Middle frontal gyrus (tissue), 1 donor: ENCODE results near the gene TIAM2.
"Not testable (repeated sequence)": the region's sequence is repeated elsewhere in the genome, so short reads cannot be mapped to it uniquely, and the experiment has no call there.

ENCODE experiments used
- DNase-seq: peaks from one replicate; pipeline ENCODE4 v3.0.0-alpha.2; 2015; ENCODE audit warnings: low spot score; ENCODE audit errors: extremely low spot score

Gene TIAM2

GRCh38 chr6:154995254-154996015 lies at the start of gene TIAM2:
Gene TIAM2, plus strand, starts transcription at chr6:154995315. Its CDS starts 133,909 bp downstream, at chr6:155129224.
- DNase-seq, result no peak

- DNase-seq, result no peak
Measured at GRCh38 chr6:154950979-154951344, 44.2 kb upstream of the TIAM2 start.

DNA sequence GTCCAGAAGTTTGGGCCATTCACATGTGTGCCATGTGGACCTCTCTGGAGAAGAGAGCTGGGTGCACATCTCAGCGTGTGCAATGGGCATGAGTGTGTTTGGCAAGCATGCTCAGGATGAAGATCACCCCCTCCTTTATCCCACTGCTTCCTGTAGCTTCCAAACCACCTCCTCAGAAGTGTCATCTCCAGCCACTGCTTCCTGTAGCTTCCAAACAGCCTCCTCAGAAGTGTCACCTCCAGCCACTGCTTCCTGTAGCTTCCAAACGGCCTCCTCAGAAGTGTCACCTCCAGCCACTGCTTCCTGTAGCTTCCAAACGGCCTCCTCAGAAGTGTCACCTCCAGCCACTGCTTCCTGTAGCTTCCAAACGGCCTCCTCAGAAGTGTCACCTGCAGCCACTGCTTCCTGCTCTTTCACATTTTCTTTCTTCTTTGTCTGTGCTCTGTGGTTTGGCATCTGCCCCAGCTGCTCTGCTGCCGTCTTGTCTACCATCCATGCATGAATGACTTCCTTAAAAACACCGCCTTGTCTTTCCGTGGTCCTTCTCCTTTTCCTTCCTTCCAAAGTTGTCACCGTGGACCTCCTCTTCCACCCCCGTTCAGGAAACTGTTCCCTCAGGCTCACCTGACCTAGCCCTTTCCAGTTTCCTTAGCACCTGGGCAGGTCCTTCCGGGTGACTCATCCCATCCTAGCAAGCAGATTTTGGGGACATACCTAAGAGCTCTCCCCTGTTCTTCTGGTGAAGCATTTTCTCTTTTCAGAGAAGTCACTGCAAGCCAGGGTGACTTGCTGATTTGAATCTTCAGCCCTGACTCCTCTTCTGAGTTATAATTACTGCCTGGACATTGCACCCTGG lies 43.5 kb upstream of the TIAM2 start:
- DNase-seq, result no peak

DNA sequence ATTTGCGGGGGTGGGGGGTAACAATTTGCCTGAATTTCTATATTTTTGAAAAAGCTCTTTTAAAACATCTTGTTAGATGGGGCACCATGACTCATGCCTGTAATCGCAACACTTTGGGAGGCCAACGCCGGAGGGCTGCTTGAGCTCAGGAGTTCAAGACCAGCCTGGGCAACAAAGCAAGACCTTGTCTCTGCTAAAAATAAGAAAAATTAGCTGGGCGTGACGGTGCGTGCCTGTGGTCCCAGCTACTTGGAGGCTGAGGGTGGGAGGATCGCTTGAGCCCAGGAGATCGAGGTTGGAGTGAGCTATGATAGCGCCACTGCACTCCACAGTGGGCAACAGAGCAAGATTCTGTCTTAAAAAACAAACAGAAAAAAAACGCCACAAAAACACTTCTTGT lies 41.5 kb upstream of the TIAM2 start:
- DNase-seq, result no peak

DNA sequence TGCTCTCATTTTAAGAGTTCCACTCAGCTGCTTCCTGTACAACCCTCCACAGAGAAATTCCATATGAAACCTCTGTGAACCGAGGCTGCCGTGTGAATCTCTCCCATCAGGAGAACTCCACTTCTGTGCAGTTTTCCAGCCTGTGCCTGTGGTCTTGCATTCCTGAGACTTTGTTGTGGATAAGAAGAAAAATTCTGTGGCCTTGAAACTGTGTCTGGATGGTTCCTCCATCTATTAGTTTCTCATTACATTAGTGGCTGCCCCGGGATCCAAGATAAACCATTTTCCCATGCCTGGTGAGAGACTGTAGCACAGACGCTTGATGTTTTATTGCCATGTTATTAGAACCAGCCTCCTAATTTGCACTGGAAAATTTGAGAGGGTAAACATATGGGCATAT lies 40.8 kb upstream of the TIAM2 start:
- DNase-seq, result no peak

DNA sequence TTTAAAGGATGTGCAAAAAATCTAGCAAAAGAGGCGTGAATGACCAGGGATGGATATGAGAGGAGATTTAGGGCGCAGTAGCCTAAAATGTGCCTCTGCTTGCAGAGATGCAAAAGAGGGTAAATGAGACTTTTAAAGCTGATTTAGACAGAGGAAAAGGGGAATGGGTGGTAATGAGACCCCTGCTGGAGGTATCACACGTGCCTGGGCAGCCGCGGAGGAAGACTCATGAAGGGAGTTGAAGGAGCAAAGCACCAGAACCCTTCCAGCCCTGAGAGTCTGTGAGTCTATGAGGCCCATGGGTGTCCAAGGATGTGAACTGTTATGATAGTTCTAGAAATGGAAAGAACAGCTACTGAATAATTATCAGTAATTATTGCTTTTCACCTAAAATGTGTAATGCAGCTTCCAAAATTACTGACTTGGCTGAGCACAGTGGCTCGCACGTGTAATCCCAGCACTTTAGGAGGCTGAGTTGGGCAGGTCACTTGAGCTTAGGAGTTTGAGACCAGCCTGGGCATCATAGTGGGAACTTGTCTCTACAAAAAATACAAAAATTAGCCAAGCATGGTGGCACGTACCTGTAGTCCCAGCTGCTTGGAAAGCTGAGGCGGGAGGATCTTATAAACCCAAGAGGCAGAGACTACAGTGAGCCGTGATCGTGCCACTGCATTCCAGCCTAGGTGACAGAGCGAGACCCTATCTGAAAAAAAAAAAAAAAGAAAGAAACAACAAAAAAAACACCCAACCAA lies 38.2 kb upstream of the TIAM2 start:
- DNase-seq, result no peak

DNA sequence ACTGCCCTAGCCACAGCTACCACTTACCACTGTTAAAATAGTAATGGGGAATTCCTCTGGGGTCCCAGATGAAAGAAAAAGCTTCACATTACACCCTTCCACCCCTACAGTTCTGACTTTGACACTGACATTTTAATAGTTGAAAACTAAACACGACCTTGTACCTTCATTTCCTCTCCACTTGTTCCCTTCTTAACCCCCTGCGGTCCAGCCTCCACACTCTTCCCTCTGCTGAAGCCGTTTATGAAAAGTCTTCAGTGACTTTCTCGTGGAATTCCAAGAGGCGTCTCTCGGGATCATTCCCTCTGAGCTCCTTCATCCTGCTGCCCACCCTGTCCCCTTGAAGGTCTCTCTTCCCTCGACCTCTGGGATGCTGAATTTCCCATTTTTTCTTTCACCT lies 36.6 kb upstream of the TIAM2 start:
- no peak for DNase-seq

DNA sequence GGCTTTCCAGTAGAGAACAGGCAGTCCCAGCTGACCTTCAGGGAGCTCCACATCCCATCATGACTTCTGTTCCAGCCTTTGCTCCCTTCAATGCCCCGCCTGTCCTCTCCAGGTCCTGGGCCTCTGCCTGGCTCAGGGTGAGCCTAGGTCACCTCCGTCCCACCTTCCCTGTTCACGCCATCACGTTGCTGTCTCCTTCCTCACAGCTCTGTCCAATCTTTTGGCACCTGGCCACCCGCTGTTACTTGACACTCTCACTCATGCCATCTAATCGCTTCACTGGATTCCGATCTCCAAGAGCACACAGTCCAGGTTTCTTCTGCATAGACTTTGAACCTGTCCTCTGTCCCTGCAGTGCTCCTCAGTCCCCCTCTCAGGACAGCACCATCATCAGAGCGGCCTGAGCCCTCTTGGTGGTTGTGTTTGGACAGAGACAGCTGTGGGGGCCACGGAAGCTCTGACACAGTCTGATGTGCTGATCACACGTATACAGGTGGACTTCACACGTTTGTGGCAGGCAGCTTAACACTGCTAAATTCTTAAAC lies 34.7 kb upstream of the TIAM2 start:
- no peak for DNase-seq

DNA sequence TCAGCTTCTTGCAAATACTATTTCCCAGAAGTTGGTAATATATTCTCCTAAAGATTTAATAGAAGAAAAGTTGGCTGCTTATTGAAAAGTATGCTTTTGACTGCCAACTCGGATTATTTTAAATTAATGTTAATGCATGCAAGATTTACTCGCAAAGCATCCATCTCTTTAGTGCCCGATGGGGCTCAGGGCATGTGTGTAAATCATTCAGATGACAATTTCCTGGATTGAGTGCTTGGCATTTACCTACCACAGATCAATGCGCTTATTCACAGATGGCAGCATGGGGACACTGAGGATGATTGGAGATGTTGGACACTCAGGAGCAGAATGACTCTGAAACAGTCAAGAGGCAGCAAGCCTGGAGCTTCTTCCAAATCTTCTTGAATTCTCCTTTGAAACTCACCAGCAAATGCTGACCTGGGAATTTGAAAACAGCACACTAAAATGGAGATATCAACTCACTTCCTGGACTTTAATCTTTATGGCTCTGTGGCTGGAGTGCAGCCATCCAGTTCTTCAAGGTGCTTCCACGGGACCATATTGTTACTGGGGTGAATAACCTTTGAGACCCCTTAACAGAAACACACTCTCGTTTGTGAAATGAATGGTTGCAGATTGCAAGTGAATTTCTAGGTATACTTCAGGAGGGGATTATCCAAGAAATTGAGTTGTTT lies 34.1 kb upstream of the TIAM2 start:
- no peak for DNase-seq

DNA sequence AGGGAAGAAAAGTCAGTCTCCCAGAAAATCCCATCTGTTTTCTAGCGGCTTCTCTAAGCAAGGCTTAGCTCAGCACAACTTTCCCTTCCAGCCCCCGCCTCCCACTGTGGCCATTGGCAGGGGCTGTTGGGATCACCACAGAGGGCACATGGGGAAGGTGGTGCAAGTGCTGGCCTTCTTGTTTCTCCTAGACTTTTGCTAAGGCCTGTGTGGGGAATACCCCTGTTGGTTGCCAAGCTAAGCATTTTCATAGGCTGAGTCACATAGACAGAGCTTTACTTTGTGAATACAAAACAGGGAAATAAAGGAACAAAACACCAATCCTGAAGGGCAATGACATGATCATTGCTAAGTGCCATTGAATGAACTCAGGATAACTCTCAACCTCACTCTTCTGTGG lies 32.4 kb upstream of the TIAM2 start:
- DNase-seq, result no peak

GRCh38 chr6:154966065-154966770 lies 28.9 kb upstream of the TIAM2 start:
- DNase-seq, result not testable (repeated sequence)

GRCh38 chr6:154969796-154970195 lies 25.3 kb upstream of the TIAM2 start:
- DNase-seq, result no peak

DNA sequence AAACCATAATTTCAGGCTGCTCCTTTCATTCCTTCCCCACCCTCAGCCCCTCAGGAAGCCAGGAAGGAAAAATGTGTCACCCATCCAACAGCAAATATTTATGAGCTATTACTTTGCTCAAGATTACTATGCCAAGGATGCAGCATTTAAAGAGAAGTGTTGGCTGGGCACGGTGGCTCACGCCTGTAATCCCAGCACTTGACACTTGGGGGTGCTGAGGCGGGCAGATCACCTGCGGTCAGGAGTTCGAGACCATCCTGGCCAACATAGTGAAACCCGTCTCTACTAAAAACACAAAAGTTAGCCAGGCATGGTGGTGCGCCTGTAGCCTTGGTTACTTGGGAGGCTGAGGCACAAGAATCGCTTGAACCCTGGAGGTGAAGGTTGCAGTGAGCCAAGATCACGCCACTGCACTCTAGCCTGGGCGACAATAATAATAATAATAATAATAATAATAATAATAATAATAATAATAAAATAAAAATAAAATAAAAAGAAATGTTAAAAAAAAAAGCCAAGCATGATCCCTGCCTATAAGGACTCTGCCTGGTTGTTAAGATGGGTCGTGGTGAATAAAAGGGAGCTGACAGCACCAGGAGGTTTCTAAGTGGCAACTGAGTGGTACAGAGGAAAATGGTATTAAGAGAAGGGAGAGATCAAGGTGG lies 20.5 kb upstream of the TIAM2 start:
- no peak for DNase-seq

GRCh38 chr6:154977588-154977987 lies 17.5 kb upstream of the TIAM2 start:
- no peak for DNase-seq

GRCh38 chr6:154980273-154981078 lies 14.6 kb upstream of the TIAM2 start:
- DNase-seq, result no peak

DNA sequence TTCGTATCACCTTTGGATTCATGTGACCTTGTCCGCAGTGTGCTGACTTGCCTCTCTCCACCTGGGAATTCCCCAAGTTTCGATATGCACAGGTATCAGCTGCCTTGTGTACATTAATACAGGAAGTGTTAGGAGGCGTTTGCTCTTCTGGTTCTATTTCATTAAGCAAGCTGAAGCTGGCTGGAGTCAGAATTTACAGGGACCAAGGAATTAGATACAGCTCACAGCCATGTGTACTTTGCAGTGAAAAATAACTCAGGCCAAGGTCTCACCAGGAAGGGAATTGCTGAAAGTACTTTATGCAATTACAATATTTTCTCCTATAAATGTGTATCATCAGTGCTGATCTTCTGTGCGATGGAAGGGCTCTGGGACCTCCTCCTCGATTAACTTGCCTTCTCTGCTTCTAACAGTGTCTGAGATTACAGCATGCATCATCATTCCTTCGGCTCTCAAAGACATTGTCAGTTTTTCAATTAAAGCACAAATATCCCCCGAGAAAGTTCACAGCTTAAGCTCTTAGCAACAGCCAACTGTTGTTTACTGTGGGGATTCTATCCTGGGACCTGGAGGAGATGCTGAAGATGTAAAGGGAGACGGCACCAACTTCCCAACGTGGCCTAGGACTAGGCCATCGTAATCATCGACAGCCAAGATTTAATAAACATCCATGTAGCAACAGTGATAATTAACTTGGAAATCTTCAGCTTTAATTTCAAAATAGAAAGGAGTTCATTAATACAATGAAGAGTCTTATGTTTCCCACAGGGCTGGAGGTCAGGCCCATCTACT lies 13.8 kb upstream of the TIAM2 start:
- DNase-seq, result no peak

DNA sequence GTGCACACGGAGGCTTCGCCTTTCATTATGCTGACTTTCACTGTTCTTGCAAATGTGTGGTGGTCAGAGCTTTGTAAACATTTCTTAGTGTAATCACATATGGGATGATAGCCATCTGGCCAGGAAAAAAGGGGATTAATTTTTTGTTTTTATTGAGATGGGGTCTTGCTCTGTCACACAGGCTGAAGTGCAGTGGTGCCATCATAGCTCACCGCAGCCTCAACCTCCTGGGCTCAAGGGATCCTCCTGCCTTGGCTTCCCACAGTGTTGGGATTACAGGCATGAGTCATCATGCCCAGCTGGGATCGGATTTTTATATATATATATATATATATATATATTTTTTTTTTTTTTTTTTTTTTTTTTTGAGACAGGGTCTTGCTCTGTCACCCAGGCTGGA lies 11.0 kb upstream of the TIAM2 start:
- DNase-seq, result no peak

DNA sequence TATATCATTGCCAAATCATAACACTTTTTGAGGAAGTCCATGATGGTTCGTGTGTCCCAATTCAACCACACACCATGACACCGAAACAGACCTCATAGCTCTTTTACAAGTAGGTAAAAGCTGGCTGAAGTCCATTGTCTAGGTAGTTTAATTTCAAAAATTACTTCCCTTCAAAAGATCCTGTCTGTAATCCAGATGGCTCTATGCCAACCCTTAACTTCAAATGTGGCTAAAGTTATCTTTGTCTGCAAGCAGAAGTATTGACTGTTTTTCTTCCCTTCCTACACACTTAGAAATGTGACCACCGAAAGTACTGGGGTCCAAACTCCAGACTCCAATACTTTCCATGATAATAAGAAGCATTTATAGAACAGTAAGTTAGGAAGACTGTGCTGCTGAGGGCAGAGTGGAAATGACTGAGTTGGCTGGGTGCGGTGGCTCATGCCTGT lies 8.3 kb upstream of the TIAM2 start:
- DNase-seq, result no peak
